Loucy (cell line): ENCODE data around the gene GLDC.

Source experiments
- EZH2phosphoT487 ChIP-seq: fragments of 200-600 bp; IDR thresholded peaks from 2 replicates; pipeline ENCODE4 v1.6.1; 2018; ENCODE audit warnings: antibody characterized with exemption, mild to moderate bottlenecking, moderate library complexity, borderline replicate concordance
- TF ChIP-seq, protein P1 (sequence below): fragments of 200-600 bp; sonication (generic); conservative IDR thresholded peaks from 2 replicates; pipeline ENCODE4 v1.5.1; 2014; ENCODE audit warnings: mild to moderate bottlenecking, antibody characterized with exemption, low read length

DNA sequence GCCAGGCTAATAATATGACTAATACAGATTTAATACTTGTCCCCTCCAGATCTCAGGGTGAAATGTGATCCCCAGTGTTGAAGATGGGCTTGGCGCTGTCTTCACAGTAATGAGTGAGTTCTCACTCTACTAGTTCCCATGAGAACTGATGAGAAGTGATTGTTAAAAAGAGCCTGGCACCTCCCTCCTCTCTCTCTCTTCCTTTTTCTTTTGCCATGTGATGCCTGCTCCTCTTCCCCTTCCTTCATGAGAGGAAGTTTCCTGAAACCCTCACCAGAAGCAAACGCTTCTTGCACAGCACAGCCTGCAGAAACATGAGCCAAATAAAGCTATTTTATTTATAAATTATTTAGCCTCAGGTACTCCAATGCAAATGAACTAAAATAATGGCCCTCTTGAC is 55.2 kb downstream of the GLDC start:
- TF ChIP-seq, protein P1, sequence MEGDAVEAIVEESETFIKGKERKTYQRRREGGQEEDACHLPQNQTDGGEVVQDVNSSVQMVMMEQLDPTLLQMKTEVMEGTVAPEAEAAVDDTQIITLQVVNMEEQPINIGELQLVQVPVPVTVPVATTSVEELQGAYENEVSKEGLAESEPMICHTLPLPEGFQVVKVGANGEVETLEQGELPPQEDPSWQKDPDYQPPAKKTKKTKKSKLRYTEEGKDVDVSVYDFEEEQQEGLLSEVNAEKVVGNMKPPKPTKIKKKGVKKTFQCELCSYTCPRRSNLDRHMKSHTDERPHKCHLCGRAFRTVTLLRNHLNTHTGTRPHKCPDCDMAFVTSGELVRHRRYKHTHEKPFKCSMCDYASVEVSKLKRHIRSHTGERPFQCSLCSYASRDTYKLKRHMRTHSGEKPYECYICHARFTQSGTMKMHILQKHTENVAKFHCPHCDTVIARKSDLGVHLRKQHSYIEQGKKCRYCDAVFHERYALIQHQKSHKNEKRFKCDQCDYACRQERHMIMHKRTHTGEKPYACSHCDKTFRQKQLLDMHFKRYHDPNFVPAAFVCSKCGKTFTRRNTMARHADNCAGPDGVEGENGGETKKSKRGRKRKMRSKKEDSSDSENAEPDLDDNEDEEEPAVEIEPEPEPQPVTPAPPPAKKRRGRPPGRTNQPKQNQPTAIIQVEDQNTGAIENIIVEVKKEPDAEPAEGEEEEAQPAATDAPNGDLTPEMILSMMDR: no peak
- no peak for TF ChIP-seq EZH2phosphoT487
